Raji (cell line): ENCODE data around the gene TWNK.

Experiments used
- POLR2A ChIP-seq: IDR thresholded peaks from 2 replicates; pipeline ENCODE4 v1.6.1; 2011; ENCODE audit warnings: low read depth, low read length, control low read depth; ENCODE audit not compliant: insufficient read depth

TWNK gene

GRCh38 chr10:100999742-101000126 lies 12.4 kb downstream of the TWNK start, which contains the start of gene LZTS2:
Gene LZTS2 (plus strand): TSS chr10:100999808. CDS start chr10:101002539, 2,731 bp downstream.
- no peak for TF ChIP-seq POLR2A

- no peak for TF ChIP-seq POLR2A
Observed at GRCh38 chr10:101000127-101000914, 13.0 kb downstream of the TWNK start.

GRCh38 chr10:101000915-101001658 lies 13.7 kb downstream of the TWNK start:
- no peak for TF ChIP-seq POLR2A

GRCh38 chr10:101001659-101002035 lies 14.3 kb downstream of the TWNK start:
- no peak for TF ChIP-seq POLR2A

- no peak for TF ChIP-seq POLR2A
Observed at GRCh38 chr10:101002456-101002855, 15.1 kb downstream of the TWNK start.

- no peak for TF ChIP-seq POLR2A
Observed at GRCh38 chr10:101003639-101004206, 16.4 kb downstream of the TWNK start.

- TF ChIP-seq POLR2A: no peak
Observed at GRCh38 chr10:101005361-101005760, 18.0 kb downstream of the TWNK start.

GRCh38 chr10:101005869-101006567 lies 18.7 kb downstream of the TWNK start:
- no peak for TF ChIP-seq POLR2A

- no peak for TF ChIP-seq POLR2A
Observed at GRCh38 chr10:101006593-101007098, 19.3 kb downstream of the TWNK start.

- no peak for TF ChIP-seq POLR2A
Observed at GRCh38 chr10:101007099-101007711, 19.9 kb downstream of the TWNK start.

GRCh38 chr10:101007915-101008822 lies 20.8 kb downstream of the TWNK start:
- TF ChIP-seq POLR2A: no peak

- TF ChIP-seq POLR2A: no peak
Observed at GRCh38 chr10:101008823-101009423, 21.6 kb downstream of the TWNK start.

GRCh38 chr10:101010329-101010728 lies 23.0 kb downstream of the TWNK start:
- TF ChIP-seq POLR2A: no peak
